Stimulated activated CD8-positive, alpha-beta memory T cell treated with anti-CD3 and anti-CD28 coated beads, Interleukin-4, amount 100 ng/mL, for 48 hours (primary cell): ENCODE measurements around the gene SLC26A8.

Experiments
- DNase-seq: peaks from one replicate; pipeline ENCODE4 v3.0.0-alpha.2; 2020

Gene SLC26A8

DNA sequence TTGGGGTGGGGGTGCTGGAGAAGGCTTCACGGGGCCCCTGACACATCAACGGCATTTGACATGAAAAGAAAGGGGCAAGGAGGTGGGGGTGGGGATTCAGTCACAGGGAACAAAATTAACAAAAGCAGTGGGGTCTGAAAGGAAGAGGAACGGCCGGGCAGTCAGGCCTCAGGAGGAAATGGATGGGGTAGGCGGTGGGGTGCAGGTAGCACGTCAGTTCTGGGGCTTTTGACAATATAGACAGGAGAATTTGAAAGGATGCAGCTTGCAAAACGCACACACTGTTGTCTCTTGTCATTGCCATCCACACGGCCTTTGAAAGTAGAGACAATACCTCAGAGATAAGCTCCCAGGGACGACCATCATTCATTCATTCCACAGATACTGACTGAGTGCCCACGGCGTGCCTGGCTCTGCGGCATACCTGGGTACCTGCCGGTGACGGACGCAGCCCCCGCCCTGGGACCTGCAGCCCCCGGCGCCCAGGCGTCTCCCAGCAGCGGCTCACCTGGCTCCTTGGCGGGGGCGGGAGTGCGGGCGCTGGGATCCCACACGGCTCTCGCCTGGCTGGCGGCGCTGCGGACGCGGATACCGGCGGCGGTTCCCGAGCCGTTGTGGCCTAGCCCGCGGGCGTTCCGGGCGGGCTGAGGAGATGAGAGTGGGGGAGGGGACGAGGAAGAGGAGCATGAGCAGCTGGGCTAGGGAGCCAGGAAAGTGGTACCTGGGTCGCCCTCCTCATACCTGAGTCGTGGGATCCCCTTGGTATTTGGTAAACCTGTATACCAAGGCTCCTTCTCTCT is at the start of gene SLC26A8:
Gene SLC26A8 (minus strand): TSS at position 646 of the 800 bp plus-strand sequence. CDS start 4,934 bp downstream, outside the sequence.
- no peak for DNase-seq

GRCh38 chr6:36073587-36073986 is 49.1 kb upstream of the SLC26A8 start:
- no peak for DNase-seq

DNA sequence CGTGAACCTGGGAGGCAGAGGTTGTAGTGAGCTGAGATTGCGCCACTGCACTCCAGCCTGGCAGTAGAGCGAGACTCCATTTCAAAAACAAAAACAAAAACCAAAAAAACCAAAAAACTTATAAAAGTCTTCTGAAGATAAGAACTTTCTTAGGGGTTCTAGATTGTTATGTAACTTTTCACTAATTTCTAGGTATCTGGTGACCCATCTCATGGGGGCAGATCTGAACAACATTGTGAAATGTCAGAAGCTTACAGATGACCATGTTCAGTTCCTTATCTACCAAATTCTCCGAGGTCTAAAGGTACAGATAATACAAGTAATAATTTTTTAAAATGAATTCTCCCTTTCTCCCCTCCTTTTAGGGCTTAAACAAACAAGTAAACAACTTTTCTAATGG is 48.2 kb upstream of the SLC26A8 start:
- DNase-seq = no peak

GRCh38 chr6:36071714-36072113 is 47.3 kb upstream of the SLC26A8 start:
- DNase-seq = no peak

DNA sequence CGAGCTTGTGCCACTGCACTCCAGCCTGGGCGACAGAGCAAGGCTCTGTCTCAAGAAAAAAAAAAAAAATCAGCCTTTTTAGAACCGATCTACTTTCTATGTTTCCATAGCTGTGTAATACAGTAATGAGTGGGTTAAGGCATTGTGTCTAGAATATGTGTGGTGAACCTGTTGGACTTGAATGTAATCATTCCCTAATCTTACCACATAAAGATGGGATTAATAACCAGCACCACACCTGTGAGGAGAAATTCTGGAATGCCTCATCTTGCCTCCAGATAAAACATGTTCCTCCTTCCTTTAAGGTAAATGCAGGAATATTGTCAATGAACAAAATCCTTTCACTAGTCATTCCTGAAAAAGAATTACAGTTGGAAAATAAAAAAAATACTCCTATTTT is 46.8 kb upstream of the SLC26A8 start:
- DNase-seq = no peak

GRCh38 chr6:36070252-36070651 is 45.8 kb upstream of the SLC26A8 start:
- DNase-seq = no peak

- no peak for DNase-seq
Measured at GRCh38 chr6:36069573-36069972, 45.1 kb upstream of the SLC26A8 start.

GRCh38 chr6:36068586-36068985 is 44.1 kb upstream of the SLC26A8 start:
- DNase-seq = no peak

DNA sequence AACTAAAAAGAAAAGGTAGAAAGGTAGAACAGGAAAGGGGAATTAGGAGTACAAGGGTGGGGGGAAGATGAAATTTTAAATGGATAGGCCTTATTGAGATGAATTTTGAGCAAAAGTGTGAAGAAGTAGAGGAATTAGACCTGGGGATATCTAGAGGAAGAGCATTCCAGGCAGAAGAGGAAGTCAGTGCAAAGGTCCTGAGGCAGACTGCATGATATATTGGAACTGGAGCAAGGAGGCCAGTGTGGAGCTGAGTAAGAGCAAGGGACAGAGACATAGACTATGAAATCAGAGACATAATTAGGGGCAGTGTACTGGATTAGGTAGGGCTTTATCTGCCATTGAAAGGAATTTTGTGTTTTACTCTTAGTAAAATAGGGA is 43.6 kb upstream of the SLC26A8 start:
- DNase-seq = no peak

DNA sequence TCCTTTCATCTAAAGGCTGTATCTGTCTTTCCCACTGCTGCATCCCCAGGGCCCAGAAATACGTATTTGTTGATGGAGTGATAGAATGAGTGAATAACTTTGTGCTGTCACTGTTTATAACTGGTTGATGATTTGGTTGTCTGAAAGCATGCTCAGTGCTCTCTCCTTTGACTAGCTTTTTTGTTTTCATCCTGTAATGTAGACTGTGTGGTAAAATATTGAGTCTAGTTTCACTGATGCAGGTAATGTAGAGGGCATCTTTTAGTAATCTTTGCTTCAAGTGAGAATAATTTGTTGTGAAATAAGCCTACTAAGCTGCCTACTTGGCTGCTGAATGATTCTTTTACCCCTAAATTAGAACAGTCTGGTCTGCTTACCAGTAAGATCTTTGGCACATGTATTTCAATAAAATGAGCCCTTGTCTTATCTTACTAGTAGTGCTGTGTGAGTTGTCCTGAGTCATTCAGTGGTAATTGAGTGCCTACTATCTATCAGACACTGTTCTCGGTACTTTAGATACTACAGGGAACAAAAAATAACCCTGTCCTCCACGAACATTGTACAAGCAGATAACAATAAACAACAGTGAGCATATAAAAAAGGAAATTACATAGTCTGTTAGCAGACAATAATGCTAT is 43.1 kb upstream of the SLC26A8 start:
- no peak for DNase-seq

- DNase-seq = no peak
Measured at GRCh38 chr6:36066817-36067216, 42.4 kb upstream of the SLC26A8 start.

DNA sequence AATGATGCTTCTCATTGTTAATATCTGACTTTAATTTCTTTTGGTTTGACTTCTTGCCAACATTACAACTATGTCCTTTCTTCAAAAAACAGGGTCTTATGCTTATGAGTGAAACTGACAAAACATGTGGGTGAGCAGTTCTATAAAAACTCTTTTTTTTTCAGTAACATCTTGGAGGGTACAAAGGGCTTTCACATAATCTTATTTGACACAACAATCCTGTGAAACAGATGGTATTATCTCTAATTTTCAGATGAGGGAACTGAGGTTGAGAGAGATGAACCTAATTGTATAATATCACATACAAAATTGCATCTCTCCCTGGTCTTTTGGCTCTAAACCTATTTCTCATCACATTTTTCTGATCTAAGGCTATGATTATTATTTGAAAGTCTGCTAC is 41.5 kb upstream of the SLC26A8 start:
- DNase-seq = no peak

DNA sequence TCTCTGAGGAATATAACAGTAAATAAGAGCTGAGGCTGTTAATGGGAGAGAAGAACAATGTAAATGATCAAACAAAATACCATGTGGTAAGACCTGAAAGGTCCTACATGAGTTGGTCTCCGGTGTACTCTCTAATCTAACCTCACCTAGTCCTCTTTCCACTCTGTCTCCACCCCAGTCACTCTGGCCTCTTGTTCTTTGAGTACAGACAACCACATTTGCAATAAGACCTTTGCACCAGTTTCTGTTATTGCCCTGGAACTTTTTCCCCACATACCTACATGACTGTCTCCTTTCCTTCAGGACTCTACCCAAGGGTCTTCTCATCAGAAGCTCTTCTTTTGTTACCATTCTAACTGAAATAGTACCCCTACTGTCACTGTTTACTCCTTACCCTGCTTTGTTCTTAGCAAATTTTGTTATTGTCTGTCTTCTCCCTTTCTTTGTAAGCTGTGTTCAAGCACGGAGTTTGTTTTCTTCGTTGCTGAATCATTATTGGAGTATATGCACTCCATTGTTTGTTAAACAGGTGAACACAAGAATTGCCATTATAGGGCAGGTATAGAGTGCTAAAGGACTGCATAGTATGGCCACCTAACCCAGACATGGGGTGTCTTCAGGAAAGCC is 40.4 kb upstream of the SLC26A8 start:
- DNase-seq = no peak

- DNase-seq = no peak
Measured at GRCh38 chr6:36063318-36064060, 39.0 kb upstream of the SLC26A8 start.

- DNase-seq = no peak
Measured at GRCh38 chr6:36062247-36062646, 37.8 kb upstream of the SLC26A8 start.

- no peak for DNase-seq
Measured at GRCh38 chr6:36061236-36061635, 36.8 kb upstream of the SLC26A8 start.

- no peak for DNase-seq
Measured at GRCh38 chr6:36056178-36056577, 31.7 kb upstream of the SLC26A8 start.

DNA sequence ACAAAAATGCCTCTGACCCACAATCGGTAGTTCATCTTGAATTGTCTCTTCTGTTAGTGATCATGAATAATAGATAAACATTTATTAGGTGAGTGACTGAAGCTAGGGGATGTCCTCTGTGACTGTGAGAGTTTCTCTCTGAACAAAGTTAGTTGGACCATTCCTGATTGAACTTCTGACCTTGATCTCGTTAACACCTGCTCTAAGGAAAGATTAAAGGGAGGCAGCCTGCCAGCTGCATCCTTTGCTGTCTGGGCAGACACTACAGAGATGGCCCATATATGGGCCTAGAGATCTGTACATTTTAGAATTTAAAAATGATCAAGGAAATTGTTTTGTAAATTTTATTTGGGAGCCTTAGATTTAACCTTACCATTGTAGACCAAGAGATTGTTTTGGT is 30.5 kb upstream of the SLC26A8 start:
- DNase-seq = no peak

- no peak for DNase-seq
Measured at GRCh38 chr6:36054415-36054814, 30.0 kb upstream of the SLC26A8 start.

DNA sequence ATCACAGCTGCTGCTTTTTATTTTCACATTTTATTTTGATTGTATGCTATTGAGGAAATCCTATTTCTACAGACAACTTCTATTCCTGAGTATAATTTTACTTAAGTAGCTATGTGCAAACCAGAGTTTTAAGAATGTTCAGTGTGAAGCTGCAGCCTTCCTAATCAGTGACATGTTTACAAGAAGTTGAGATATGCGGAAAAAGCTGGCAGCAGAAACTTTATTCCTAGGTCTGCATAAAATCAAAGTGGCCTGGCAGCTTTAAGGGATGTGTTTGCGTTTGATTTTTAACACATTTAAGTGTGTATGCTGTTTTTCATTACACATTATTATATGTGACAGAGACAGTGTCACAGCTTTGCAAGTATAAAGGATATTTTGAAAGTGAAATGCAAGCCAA is 29.4 kb upstream of the SLC26A8 start:
- no peak for DNase-seq

DNA sequence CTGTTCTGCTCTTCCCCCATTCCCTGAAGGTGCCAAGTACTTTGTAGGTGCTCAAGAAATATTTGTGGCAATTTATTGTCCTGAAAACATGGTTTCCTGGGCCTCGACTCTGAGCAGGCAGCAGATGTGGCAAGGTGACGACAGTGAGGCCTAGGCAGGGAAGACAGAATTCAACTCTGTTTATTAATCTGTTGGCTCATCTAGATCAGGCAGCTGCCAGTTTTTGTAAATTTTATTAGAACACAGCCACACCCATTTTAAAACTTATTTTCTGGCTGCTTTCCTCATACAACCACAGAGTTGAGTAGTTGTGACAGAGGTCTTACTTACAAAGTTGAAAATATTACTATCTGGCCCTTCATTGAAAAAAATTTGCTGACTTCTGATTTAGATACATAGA is 27.7 kb upstream of the SLC26A8 start:
- DNase-seq = no peak

GRCh38 chr6:36050947-36051710 is 26.7 kb upstream of the SLC26A8 start:
- no peak for DNase-seq

- DNase-seq = no peak
Measured at GRCh38 chr6:36050305-36050704, 25.9 kb upstream of the SLC26A8 start.
